SU-DHL-6 (cell line): ENCODE results near the gene SF3B2.

Source experiments
- H2AFZ ChIP-seq: fragments of 200-600 bp; sonication (generic); 2 replicates; pipeline ENCODE4 v1.6.1; 2014; ENCODE audit warnings: low read depth, mild to moderate bottlenecking, moderate library complexity, mixed read lengths, antibody characterized with exemption, low read length; ENCODE audit not compliant: severe bottlenecking
- H3F3A ChIP-seq: fragments of 200-600 bp; shearing (Covaris generic); 2 replicates; pipeline ENCODE4 v1.6.0; 2016; ENCODE audit warnings: antibody characterized with exemption, mild to moderate bottlenecking; ENCODE audit not compliant: insufficient read depth
- H3K27ac ChIP-seq: fragments of 200-600 bp; sonication (generic); 2 replicates; pipeline ENCODE4 v1.5.1; 2016; ENCODE audit warnings: low read depth, mild to moderate bottlenecking, low read length, moderate library complexity, mixed read lengths
- H3K27me3 ChIP-seq: fragments of 200-600 bp; sonication (generic), shearing (Covaris generic); 2 replicates; pipeline ENCODE4 v1.6.0; 2014; ENCODE audit warnings: mild to moderate bottlenecking, low read length
- H3K36me3 ChIP-seq: fragments of 200-600 bp; sonication (generic); 2 replicates; pipeline ENCODE4 v1.6.1; 2014; ENCODE audit warnings: mild to moderate bottlenecking, low read length, mixed read lengths
- H3K4me2 ChIP-seq: fragments of 300-600, 200-600 bp; shearing (Covaris generic), sonication (generic); 2 replicates; pipeline ENCODE4 v1.6.0; 2014; ENCODE audit warnings: low read length, low read depth, mild to moderate bottlenecking; ENCODE audit not compliant: poor library complexity, severe bottlenecking
- H3K4me3 ChIP-seq: fragments of 200-600 bp; sonication (generic); 2 replicates; pipeline ENCODE4 v1.5.1; 2014; ENCODE audit warnings: antibody characterized with exemption, low read length, mild to moderate bottlenecking, mixed read lengths; ENCODE audit not compliant: insufficient read depth, poor library complexity, severe bottlenecking
- H3K79me2 ChIP-seq: fragments of 200-600 bp; sonication (generic); 2 replicates; pipeline ENCODE4 v1.6.1; 2014; ENCODE audit warnings: mild to moderate bottlenecking, low read length, moderate library complexity; ENCODE audit not compliant: insufficient read depth
- H3K9ac ChIP-seq: fragments of 200-600 bp; sonication (generic); 2 replicates; pipeline ENCODE4 v1.7.0; 2014; ENCODE audit warnings: mild to moderate bottlenecking, low read length
- H3K9me2 ChIP-seq: fragments of 200-600 bp; sonication (generic); replicated peaks from 2 replicates; pipeline ENCODE4 v1.6.1; 2014; ENCODE audit warnings: low read length; ENCODE audit not compliant: insufficient read depth
- H3K9me3 ChIP-seq: fragments of 200-600 bp; sonication (generic); 2 replicates; pipeline ENCODE4 v1.6.1; 2014; ENCODE audit warnings: low read length, mixed read lengths; ENCODE audit not compliant: insufficient read depth
- H4K20me1 ChIP-seq: fragments of 200-600 bp; sonication (generic); 2 replicates; pipeline ENCODE4 v1.6.1; 2014; ENCODE audit warnings: low read depth, mild to moderate bottlenecking, antibody characterized with exemption, low read length, moderate library complexity, mixed read lengths
- EZH2phosphoT487 ChIP-seq: fragments of 200-600 bp; sonication (generic), shearing (Covaris generic); conservative IDR thresholded peaks from 2 replicates; pipeline ENCODE4 v1.6.1; 2018; ENCODE audit warnings: mild to moderate bottlenecking, antibody characterized with exemption, low read length, moderate library complexity, mixed read lengths
- TF ChIP-seq, protein P1 (sequence below): fragments of 200-600 bp; sonication (generic); IDR thresholded peaks from one replicate; pipeline ENCODE4 v1.5.1; 2017; ENCODE audit warnings: antibody characterized with exemption, mild to moderate bottlenecking, low read length, moderate library complexity; ENCODE audit not compliant: insufficient read depth, poor library complexity, severe bottlenecking

SF3B2 gene

GRCh38 chr11:66080055-66080817 lies 28.1 kb downstream of the SF3B2 start:
- Histone ChIP-seq H3F3A (peaks cover 10% of the 10 kb centered on the region; the same call in 1 of the 2 replicates), H3K27ac (peak overlapping the region; percentile 48), H3K4me2 (no peak overlapping the region), H3K9ac (no peak overlapping the region; the same call in 1 of the 2 replicates), H3K36me3 (no peaks in the 10 kb centered on the region), H3K9me3 (no peaks in the 10 kb centered on the region), H4K20me1 (no peaks in the 10 kb centered on the region), H3K4me3 (no peak overlapping the region), H3K27me3 (no peaks in the 10 kb centered on the region), H3K9me2 (no peaks in the 10 kb centered on the region), H2AFZ (no peak overlapping the region), H3K79me2 (no peaks in the 10 kb centered on the region)
- TF ChIP-seq EZH2phosphoT487, result no peak
- TF ChIP-seq, protein P1, sequence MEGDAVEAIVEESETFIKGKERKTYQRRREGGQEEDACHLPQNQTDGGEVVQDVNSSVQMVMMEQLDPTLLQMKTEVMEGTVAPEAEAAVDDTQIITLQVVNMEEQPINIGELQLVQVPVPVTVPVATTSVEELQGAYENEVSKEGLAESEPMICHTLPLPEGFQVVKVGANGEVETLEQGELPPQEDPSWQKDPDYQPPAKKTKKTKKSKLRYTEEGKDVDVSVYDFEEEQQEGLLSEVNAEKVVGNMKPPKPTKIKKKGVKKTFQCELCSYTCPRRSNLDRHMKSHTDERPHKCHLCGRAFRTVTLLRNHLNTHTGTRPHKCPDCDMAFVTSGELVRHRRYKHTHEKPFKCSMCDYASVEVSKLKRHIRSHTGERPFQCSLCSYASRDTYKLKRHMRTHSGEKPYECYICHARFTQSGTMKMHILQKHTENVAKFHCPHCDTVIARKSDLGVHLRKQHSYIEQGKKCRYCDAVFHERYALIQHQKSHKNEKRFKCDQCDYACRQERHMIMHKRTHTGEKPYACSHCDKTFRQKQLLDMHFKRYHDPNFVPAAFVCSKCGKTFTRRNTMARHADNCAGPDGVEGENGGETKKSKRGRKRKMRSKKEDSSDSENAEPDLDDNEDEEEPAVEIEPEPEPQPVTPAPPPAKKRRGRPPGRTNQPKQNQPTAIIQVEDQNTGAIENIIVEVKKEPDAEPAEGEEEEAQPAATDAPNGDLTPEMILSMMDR, result no peak

- Histone ChIP-seq H3K27me3 (no peaks in the 10 kb centered on the region), H4K20me1 (no peaks in the 10 kb centered on the region), H3K9ac (peak overlapping the region; percentile 24; the same call in 1 of the 2 replicates), H3K27ac (peak overlapping the region; percentile 48), H3K79me2 (no peaks in the 10 kb centered on the region), H3K4me2 (peak overlapping the region; percentile 70), H3K9me3 (no peaks in the 10 kb centered on the region), H3K36me3 (no peaks in the 10 kb centered on the region), H3F3A (peaks cover 10% of the 10 kb centered on the region; the same call in 1 of the 2 replicates), H3K4me3 (peak overlapping the region; percentile 29), H2AFZ (no peak overlapping the region), H3K9me2 (no peaks in the 10 kb centered on the region)
- no peak for TF ChIP-seq EZH2phosphoT487
- TF ChIP-seq, protein P1, result no peak
Measured at GRCh38 chr11:66081505-66081904, 29.3 kb downstream of the SF3B2 start.

GRCh38 chr11:66082946-66083698 lies 31.0 kb downstream of the SF3B2 start:
- TF ChIP-seq, protein P1, result no peak
- no peak for TF ChIP-seq EZH2phosphoT487
- Histone ChIP-seq H3K36me3 (no peaks in the 10 kb centered on the region), H3K27me3 (no peaks in the 10 kb centered on the region), H3K27ac (no peak overlapping the region), H4K20me1 (no peaks in the 10 kb centered on the region), H3K9ac (no peak overlapping the region), H3F3A (peaks cover 10% of the 10 kb centered on the region; the same call in 1 of the 2 replicates), H3K79me2 (no peaks in the 10 kb centered on the region), H3K9me3 (no peaks in the 10 kb centered on the region), H3K4me2 (no peak overlapping the region), H3K4me3 (no peak overlapping the region), H3K9me2 (no peaks in the 10 kb centered on the region), H2AFZ (no peak overlapping the region)
